GM21367 (cell line): Measurements from ENCODE around the gene SMAP2.
"Not testable (repeated sequence)": the region's sequence is repeated elsewhere in the genome, so short reads cannot be mapped to it uniquely, and the experiment has no call there.

Experiments
- ATAC-seq: cut with Tn5 transposase; IDR thresholded peaks from one replicate; pipeline ENCODE4 v1.9.1; 2021; ENCODE audit not compliant: unreplicated experiment

Gene SMAP2

GRCh38 chr1:40371707-40372258, 1.7 kb upstream of the SMAP2 start:
- ATAC-seq: no peak

GRCh38 chr1:40372658-40373322, 737 bp upstream of the SMAP2 start:
- ATAC-seq: no peak

GRCh38 chr1:40377512-40377911, 4.0 kb downstream of the SMAP2 start:
- ATAC-seq: no peak

- no peak for ATAC-seq
These were observed 6.4 kb downstream of the SMAP2 start for GRCh38 chr1:40379785-40380452.

GRCh38 chr1:40380817-40381216, 7.3 kb downstream of the SMAP2 start:
- ATAC-seq: no peak

GRCh38 chr1:40381268-40382107, 8.0 kb downstream of the SMAP2 start:
- ATAC-seq: no peak

GRCh38 chr1:40382108-40382460, 8.6 kb downstream of the SMAP2 start:
- ATAC-seq: no peak

GRCh38 chr1:40382601-40383000, 9.1 kb downstream of the SMAP2 start:
- no peak for ATAC-seq

GRCh38 chr1:40383095-40383487, 9.6 kb downstream of the SMAP2 start:
- ATAC-seq: no peak

- no peak for ATAC-seq
These were observed 10.2 kb downstream of the SMAP2 start for GRCh38 chr1:40383488-40384412.

GRCh38 chr1:40384413-40384762, 10.9 kb downstream of the SMAP2 start:
- no peak for ATAC-seq

GRCh38 chr1:40384887-40385286, 11.4 kb downstream of the SMAP2 start:
- no peak for ATAC-seq

GRCh38 chr1:40385437-40386358, 12.2 kb downstream of the SMAP2 start:
- peak; percentile 47 for ATAC-seq

- ATAC-seq: no peak
These were observed 12.8 kb downstream of the SMAP2 start for GRCh38 chr1:40386359-40386723.

- no peak for ATAC-seq
These were observed 13.3 kb downstream of the SMAP2 start for GRCh38 chr1:40386796-40387195.

- ATAC-seq: not testable (repeated sequence)
These were observed 14.1 kb downstream of the SMAP2 start for GRCh38 chr1:40387381-40388306.

- not testable (repeated sequence) for ATAC-seq
These were observed 15.2 kb downstream of the SMAP2 start for GRCh38 chr1:40388456-40389321.
